GM18498 (cell line): ENCODE measurements around the gene RNASE8.

ENCODE experiments used
- ATAC-seq: cut with Tn5 transposase; IDR thresholded peaks from one replicate; pipeline ENCODE4 v1.9.1; 2021; ENCODE audit warnings: mild to moderate bottlenecking, moderate library complexity; ENCODE audit not compliant: unreplicated experiment

The RNASE8 gene

DNA sequence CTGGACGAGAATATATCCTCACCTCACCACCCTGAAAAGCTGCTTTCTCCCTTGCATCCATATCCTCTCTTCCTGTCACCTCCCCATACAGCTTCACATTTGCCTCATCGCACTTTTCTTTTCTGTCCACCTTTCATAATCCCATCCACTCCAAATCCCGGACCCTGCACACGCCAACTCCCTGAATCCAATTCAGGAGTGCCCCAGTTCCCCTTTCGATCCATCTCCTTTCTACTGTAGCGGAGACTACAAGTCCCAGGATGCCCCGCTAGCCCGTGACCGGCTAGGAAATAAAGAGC is 45.7 kb downstream of the RNASE8 start:
- ATAC-seq: no peak

DNA sequence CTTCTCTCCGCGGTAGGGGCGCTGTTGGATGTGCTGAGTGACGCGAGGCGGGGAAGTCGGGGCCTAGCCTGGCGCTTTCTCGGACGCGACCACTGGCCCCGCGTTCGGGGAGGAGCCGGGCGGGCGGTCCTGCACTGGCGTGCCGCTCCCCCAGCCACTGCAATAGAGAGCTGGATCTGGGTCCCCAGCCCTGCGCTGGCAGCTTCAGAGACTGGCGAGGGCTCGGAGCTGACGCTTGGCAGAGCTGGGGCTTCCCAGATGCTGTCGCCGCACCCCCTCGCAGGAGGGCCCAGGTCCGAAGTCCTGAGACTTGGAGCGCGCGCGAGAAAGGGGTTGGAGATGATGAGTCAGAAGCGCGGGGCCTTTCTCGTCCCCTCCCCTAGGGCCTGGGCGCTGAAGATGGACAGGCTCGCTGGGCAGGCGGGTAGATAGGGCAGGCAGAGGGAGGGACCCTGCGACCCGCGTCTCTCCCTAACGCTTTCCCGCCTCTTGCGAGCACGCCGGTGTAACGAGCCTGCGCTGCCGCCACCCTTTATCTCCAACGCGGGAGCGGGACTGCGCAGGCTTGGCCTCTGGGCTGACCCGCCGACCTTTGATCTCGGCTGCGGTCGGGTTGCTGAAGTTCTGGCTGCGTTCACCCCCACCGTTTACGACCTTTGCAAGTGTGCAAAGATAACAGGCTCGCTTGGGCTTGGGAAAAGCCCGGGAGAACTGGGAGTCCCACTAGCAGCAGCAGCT is 46.3 kb downstream of the RNASE8 start:
- peak; percentile 93 for ATAC-seq

- ATAC-seq: peak; percentile 44
Measured at GRCh38 chr14:21104448-21105060, 46.9 kb downstream of the RNASE8 start.

DNA sequence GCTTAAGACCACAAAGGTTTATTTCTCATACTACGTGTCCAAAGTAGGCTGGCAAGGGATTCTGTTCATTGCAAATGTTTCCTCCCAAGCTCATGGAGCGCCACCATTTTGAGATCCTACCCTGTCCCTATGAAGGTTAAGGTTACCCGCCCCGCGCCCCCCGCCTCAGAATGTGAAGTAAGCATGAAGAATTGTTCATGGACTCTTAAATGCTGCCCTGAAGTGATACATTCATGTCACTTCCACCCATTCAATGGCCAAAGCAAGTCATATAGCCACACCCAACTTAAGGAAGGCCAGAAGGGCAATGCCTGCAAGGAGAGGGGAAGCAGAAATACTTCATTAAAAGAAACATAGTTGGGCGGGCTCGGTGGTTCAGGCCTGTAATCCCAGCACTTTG is 47.5 kb downstream of the RNASE8 start:
- ATAC-seq: no peak

- no peak for ATAC-seq
Measured at GRCh38 chr14:21106176-21106497, 48.5 kb downstream of the RNASE8 start.

GRCh38 chr14:21106498-21107282 is 49.1 kb downstream of the RNASE8 start:
- no peak for ATAC-seq

GRCh38 chr14:21107283-21107800 is 49.7 kb downstream of the RNASE8 start:
- ATAC-seq: no peak
